GM18505 (cell line): ENCODE results near the gene WBP1L.
"Not testable (repeated sequence)": the region's sequence is repeated elsewhere in the genome, so short reads cannot be mapped to it uniquely, and the experiment has no call there.

ENCODE experiments used
- ATAC-seq: cut with Tn5 transposase; IDR thresholded peaks from one replicate; pipeline ENCODE4 v1.9.1; 2021; ENCODE audit not compliant: unreplicated experiment
- POLR2A ChIP-seq: IDR thresholded peaks from 4 replicates; pipeline ENCODE4 v1.6.1; 2011; ENCODE audit warnings: borderline replicate concordance; ENCODE audit not compliant: insufficient read depth, insufficient read length; ENCODE audit errors: extremely low read depth

The WBP1L gene

DNA sequence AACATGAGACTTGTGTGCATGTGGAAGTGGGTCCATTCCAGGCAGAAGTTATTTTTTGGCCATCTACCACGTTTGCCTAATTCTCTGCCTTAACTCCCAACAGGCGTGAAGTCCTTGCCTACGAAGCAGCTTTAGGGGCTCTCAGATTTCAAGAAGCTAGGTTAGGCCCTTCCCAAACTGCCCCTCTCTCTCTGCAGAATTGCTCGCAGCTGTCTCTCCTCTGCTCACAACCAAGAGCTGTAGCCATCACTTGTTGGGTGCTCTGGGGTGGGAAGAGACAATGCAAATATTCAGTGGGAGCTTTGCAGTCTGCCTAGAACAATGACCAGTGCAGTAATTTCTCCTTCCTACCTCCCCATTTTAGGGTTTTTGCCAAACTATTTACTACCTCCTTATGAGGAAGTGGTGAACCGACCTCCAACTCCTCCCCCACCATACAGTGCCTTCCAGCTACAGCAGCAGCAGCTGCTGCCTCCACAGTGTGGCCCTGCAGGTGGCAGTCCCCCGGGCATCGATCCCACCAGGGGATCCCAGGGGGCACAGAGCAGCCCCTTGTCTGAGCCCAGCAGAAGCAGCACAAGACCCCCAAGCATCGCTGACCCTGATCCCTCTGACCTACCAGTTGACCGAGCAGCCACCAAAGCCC is 68.6 kb downstream of the WBP1L start:
- ATAC-seq: no peak
- no peak for TF ChIP-seq POLR2A

DNA sequence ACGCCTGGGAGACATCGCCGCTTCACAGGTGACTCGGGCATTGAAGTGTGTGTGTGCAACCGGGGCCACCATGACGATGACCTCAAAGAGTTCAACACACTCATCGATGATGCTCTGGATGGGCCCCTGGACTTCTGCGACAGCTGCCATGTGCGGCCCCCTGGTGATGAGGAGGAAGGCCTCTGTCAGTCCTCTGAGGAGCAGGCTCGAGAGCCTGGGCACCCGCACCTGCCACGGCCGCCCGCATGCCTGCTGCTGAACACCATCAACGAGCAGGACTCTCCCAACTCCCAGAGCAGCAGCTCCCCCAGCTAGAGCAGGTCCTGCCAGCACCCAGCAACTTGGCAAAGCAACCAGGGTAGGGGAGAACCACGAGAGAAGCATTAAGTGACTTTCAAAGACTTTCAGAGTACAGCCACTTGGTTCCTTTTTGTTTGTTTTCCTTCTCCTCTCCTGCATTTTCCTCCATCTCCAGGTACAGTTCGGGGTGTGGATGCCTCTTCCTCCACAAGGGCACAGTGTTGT is 69.3 kb downstream of the WBP1L start:
- no peak for ATAC-seq
- no peak for TF ChIP-seq POLR2A

DNA sequence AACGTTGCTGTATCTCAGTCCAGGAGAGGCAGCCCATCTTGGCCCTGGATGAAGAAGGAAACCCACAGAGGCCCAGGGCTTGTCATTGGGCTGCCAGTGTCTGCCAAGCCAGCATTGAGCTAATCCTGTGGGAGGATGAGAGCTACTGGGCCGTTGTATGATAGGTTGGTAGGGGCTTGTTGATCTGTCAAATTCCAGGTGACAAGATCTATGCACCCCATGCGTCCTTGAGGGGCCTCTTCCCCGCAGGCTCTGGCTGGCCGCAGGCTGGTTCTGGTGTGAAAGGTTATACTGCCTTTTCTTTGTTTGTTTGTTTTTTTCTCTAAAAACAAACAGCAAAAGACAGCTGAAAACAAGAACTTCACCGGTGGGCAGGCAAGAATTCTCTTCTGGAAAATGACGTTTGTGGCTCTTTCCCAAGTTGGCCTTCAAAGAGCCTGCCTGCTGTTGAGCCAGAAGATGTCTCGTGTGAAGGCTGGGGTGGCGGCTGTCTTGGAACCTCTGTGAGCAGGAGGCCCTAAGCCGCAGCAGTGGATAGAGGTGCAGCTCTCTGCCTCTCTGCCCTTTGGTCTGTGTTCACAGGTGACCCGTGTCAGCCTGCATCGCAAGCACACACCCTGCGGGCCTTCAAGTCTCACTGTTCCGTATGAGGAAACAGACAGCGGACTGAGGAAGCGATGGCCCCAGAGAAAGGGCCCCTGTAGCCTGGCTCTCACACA is 70.1 kb downstream of the WBP1L start:
- no peak for ATAC-seq
- no peak for TF ChIP-seq POLR2A

DNA sequence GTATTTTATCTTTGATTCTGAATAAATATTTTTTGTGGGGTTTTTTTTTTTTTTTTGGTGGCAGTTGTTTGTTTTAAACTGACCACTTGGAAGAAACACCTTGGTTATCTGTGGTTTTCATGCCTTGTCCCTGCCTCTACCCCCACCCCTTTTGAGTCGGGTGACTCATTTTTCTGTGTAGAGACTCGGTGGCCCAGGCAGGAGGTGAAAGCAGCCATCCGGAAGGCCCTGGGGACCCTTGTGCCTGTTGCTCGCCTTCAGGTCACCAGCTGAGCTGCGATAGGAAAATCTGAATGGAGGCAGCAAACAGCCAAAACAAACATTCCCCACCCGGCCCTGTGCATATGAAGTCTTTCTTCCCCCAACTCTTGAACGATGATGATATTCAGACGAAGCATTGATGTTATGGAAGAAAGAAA is 70.7 kb downstream of the WBP1L start:
- TF ChIP-seq POLR2A: no peak
- no peak for ATAC-seq

DNA sequence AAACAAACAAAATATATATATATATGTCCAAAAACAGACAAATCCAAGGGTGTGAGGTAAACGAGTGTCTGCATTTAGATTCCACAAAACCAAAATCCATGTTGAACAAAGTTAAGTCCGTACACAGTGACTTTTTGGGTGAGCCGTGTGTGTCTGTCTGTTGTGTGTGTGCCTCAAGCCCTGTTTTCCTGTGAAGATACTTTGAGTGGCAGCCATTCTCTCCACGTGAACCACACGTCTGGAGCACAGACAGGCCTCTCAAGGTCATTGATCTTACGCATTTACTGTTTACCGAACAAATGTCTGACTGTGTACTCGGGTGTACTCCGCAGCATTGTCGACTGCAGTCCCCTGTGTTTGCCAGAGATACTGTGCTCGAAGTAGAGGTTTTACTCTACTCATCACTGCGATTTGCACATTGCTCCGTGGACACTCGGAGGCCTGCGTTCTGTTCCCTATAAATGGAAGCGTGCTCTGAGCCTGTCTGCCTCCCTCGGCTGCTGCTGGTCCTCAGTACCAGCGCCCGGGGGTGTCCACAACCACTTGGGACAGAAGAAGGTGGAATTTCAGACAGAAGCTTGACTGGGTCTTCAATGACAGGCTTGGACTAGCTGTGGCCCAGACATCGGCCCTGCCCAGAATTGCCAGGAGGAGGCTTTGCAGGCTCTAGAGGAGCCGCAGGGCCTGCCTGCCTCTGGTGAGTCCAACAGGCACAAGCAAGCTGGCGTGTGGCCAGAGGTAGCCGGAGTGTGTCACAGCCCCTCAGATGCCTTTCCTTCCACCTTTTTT is 71.3 kb downstream of the WBP1L start:
- no peak for TF ChIP-seq POLR2A
- no peak for ATAC-seq

DNA sequence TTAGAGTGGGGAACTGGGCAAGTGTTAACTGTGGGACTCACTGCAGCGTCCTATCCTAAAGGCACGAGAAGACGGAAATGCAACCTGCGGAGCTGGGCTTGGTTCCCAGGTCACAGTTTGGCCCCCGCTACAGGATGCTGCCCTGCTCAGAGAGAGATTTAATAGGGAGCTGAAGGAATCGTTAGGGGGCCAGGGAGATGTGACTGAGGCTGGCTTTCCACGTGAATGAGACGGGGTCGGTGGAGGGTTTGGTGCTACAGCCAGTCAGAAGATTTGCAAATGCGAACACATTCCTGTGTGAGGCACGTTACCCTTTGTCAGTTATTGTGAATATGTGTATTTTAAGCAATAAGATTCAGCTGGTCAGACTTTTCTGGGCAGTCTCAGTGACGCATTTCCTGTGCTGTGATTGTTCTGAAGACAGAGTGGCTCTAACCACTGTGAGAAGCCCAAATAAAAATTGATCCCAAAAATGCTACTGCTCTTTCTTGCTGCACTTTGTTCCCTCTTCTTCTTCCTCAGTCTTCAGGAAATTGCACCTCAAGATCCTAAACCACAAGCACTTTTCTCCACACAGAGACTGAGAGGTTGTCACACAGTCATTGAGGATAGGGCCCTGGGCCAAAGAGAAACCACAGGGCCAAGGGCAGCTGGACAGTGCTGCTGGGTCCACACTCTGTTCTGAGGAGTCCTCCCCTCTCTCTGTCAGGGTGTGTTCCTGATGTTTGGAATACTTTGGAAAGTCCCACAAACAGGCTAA is 72.2 kb downstream of the WBP1L start:
- ATAC-seq: no peak
- no peak for TF ChIP-seq POLR2A

DNA sequence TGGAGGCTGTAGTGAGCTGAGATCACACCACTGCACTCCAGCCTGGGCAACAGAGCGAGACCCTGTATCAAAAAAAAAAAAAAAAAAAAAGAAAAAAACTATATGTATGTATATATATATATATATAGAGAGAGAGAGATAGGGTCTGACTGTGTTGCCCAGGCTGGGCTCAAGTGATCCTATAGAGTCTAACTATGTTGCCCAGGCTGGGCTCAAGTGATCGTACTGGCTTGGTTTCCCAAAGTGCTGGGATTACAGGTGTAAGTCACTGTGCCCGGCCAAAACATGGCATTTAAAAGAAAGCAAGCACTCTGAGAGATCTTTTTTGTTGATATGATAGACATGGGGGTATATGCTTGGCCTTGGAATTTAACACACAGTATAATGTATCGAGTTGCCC is 73.4 kb downstream of the WBP1L start:
- ATAC-seq: no peak
- no peak for TF ChIP-seq POLR2A

DNA sequence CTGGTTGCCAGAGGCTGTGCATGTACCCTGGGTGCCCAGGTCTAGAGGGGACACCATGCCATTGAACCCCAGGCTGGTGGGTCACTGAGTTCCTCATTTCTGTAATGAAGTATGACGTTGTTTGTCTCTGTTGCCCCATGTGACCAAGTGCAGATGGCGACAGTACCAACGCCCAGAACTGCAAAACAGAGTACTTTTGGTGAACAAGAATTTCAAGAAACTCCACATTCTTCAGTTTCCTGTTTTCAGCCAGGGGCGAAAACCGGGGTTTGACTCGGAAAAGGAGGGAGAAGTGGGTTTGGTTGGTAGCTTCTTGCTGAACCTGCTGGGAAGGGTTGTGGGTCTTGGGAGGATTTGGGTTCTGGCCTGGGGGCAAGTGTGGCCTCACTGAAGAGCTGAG is 75.3 kb downstream of the WBP1L start:
- TF ChIP-seq POLR2A: no peak
- ATAC-seq: no peak

DNA sequence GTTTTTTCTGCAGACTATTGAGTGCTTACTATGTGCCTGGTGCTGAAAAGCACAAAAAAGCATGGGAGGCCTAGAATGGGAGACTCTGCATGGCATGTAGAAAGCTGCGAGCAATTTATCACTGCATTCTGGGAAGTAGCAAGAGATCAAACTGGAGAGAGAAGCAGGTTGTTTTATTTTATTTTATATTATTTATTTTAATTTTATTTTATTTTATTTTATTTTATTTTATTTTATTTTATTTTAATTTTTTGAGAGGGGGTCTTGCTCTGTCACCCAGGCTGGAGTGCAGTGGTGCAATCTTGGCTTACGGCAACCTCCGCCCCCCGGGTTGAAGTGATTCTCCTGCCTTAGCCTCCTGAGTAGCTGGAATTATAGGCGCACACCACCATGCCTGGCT is 76.3 kb downstream of the WBP1L start:
- not testable (repeated sequence) for ATAC-seq

DNA sequence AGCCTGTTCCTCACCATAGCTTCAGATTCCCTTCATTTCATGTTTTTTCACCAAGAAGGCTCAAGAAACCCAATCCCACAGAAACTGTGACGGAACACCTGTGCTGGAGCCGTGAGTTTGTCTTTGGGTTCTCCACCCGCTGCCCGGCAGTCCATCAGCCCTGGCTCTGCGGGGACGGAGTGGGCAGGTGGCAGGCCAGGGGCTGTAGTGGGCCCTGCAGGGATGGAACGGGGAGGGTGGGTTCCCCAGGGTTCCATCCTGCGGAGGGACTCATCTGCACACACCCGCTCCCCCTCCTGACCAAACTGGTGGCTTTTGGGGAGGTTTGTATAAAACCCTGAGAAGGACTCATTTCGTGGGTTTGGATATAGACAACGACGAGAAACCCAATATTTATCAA is 78.5 kb downstream of the WBP1L start:
- ATAC-seq: no peak
- TF ChIP-seq POLR2A: no peak

DNA sequence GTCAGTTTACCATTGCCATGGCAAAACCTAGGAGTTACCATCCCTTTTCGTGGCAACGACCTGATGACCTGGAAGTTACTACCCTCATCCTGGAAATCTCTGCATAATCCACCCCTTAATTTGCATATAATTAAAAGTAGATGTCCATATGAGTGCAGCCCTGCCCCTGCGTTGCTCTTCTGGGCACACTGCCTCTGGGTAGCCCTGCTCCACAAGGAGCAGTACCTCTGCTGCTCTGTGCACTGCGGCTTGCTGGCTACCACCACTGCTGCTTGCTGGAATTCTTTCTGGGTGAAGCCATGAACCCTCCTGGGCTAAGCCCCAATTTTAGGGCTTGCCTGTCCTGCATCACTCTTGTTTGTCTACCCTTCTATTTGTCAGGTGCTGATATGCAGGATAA is 80.9 kb downstream of the WBP1L start:
- no peak for ATAC-seq
- TF ChIP-seq POLR2A: no peak

DNA sequence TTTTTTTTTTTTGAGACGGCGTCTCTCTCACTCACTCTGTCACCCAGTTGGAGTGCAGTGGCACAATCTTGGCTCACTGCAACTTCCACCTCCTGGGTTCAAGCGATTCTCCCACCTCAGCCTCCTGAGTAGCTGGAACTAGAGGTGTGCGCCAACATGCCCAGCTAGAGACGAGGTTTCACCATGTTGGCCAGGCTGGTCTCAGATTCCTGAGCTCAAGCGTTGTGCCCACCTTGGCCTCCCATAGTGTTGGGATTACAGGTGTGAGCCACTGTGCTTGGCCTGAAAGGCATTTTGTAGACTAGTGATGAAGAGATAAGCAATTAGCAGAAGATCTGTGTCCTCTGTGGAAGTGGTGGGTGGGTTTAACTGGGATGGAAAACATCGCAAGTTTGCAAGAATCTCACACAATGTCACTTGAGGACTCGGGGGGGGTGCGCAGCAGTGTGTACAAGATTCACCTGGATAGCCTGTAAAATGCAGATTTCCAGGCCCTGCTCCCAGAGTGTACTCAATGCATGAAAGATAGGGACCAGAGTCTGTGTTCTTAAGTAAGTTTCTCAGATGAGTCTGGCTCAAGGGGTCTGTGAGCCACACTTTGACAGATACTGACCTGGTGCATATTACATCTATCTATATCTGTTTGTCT is 82.5 kb downstream of the WBP1L start:
- no peak for ATAC-seq
- TF ChIP-seq POLR2A: no peak

DNA sequence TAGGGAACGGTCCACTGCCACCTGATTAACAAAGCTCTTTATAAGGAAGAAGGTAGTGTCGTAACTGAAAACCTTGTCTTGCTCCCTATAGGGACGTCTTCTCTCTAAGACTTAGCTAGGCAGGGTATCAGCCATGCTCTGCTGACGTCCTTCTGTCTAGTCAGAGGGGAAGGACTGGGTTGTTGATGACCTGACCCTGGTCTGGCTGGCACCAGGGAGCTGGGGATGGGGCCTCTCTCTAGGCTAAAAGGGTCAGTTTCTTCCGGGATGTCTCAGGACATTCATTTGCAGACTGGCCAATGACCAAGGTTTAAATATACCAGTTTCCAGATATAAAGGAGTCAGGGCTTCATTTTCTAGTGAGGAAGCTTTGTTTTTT is 83.8 kb downstream of the WBP1L start:
- ATAC-seq: no peak
- no peak for TF ChIP-seq POLR2A

DNA sequence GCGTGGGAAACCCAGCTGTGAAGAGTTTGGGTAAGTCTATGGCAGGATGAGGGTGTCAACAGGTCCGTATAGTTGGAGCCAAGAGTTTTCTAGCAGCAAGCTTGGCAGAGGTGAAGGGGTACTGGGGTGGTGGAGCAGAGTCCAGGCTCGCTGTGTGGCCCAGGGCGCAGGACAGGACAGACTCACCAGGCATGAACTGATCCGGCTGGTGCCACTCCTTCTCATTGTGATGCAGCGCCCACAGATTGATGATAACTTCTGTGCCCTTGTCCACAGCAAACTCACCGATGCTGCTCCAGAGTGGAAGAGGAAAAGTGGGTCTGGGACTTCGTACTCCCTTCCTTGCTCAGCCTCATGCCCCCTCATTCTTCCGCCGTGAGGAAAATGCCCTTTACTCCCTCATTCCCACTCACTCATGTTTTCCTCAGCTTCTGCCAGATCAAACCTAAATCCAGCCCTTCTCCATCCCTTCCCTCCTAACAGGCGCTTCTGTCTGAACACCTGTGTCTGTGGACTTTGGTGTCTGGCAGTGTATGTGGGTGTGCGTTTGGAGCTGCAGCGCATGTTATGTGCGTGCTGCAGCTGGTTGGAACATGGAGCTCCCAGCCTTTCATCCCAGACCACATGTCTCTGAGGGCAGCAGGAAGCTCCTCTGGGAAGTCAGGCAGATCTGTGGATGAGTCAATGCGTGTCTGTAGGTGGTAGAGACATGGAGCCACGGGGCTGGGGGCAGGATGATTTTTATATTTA is 87.7 kb downstream of the WBP1L start:
- no peak for ATAC-seq
- no peak for TF ChIP-seq POLR2A
